HS-27A (cell line): Measurements from ENCODE around the gene STKLD1.
"Not testable (repeated sequence)": the region's sequence is repeated elsewhere in the genome, so short reads cannot be mapped to it uniquely, and the experiment has no call there.

Experiments used
- DNase-seq: peaks from one replicate; pipeline ENCODE4 v3.0.0-alpha.2; 2012; ENCODE audit warnings: low read depth, missing footprints

The STKLD1 gene

GRCh38 chr9:133443982-133444381 is 67.8 kb downstream of the STKLD1 start:
- DNase-seq = no peak

- no peak for DNase-seq
These were observed 69.3 kb downstream of the STKLD1 start for GRCh38 chr9:133445293-133445969.

- DNase-seq = no peak
These were observed 72.4 kb downstream of the STKLD1 start for GRCh38 chr9:133448487-133448972.

GRCh38 chr9:133449760-133450159 is 73.6 kb downstream of the STKLD1 start:
- no peak for DNase-seq

GRCh38 chr9:133451865-133452264 is 75.7 kb downstream of the STKLD1 start:
- not testable (repeated sequence) for DNase-seq

GRCh38 chr9:133452562-133452961 is 76.4 kb downstream of the STKLD1 start:
- DNase-seq = no peak

GRCh38 chr9:133453651-133454050 is 77.5 kb downstream of the STKLD1 start:
- no peak for DNase-seq

GRCh38 chr9:133454325-133454724 is 78.2 kb downstream of the STKLD1 start:
- DNase-seq = no peak

GRCh38 chr9:133454943-133455673 is 78.9 kb downstream of the STKLD1 start:
- no peak for DNase-seq
